ENCODE results near the gene AFF3. TPM values are rescaled to one million over a fixed set of nuclear protein-coding genes. Genes with fewer than 3 reads are reported as not detected.

Gene AFF3
- total and polyA plus RNA-seq, 2 of the 13 experiments (the other 11 are each of a cell fraction or from before 2014, with no cell fraction given), result not detected

- no peak for TF ChIP-seq ZNF574 (CRISPR knock-in tag; IDR thresholded peaks at IDR 0.05)
- TF ChIP-seq SKI (IDR thresholded peaks at IDR 0.05; ENCODE audit: partially characterized antibody), result peak; percentile 78
- no peak for TF ChIP-seq NR3C1 (CRISPR knock-in tag; IDR thresholded peaks at IDR 0.05)
- TF ChIP-seq, protein P1, sequence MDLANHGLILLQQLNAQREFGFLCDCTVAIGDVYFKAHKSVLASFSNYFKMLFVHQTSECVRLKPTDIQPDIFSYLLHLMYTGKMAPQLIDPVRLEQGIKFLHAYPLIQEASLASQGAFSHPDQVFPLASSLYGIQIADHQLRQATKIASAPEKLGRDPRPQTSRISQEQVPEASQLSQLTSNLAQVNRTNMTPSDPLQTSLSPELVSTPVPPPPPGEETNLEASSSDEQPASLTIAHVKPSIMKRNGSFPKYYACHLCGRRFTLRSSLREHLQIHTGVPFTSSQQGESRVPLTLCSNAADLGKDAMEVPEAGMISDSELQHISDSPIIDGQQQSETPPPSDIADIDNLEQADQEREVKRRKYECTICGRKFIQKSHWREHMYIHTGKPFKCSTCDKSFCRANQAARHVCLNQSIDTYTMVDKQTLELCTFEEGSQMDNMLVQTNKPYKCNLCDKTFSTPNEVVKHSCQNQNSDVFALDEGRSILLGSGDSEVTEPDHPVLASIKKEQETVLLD (CRISPR knock-in tag; IDR thresholded peaks at IDR 0.05; ENCODE audit: low read depth), result 0 out of 2 replicates have a peak, but pooled peaks have one; percentile 34
- TF ChIP-seq PPARG (CRISPR knock-in tag; conservative IDR thresholded peaks at IDR 0.05), result peak; percentile 83
- TF ChIP-seq, protein P2, sequence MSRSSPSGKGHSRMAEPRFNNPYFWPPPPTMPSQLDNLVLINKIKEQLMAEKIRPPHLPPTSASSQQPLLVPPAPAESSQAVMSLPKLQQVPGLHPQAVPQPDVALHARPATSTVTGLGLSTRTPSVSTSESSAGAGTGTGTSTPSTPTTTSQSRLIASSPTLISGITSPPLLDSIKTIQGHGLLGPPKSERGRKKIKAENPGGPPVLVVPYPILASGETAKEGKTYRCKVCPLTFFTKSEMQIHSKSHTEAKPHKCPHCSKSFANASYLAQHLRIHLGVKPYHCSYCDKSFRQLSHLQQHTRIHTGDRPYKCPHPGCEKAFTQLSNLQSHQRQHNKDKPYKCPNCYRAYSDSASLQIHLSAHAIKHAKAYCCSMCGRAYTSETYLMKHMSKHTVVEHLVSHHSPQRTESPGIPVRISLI (CRISPR knock-in tag; IDR thresholded peaks at IDR 0.05; ENCODE audit: borderline replicate concordance), result peak; percentile 98
- TF ChIP-seq ZNF878 (CRISPR knock-in tag; IDR thresholded peaks at IDR 0.05), result 0 out of 2 replicates have a peak, but pooled peaks have one; percentile 70
- TF ChIP-seq RNF2 (conservative IDR thresholded peaks at IDR 0.05; ENCODE audit: low read depth), result peak; percentile 84
- no peak for TF ChIP-seq ZNF766 (CRISPR knock-in tag; IDR thresholded peaks at IDR 0.05; ENCODE audit: borderline replicate concordance)
- TF ChIP-seq, protein P3, sequence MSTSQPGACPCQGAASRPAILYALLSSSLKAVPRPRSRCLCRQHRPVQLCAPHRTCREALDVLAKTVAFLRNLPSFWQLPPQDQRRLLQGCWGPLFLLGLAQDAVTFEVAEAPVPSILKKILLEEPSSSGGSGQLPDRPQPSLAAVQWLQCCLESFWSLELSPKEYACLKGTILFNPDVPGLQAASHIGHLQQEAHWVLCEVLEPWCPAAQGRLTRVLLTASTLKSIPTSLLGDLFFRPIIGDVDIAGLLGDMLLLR (CRISPR knock-in tag; IDR thresholded peaks at IDR 0.05), result no peak
- TF ChIP-seq ZFP37 (CRISPR knock-in tag; IDR thresholded peaks at IDR 0.05; ENCODE audit: borderline replicate concordance), result no peak
- TF ChIP-seq KLF9 (CRISPR knock-in tag; IDR thresholded peaks at IDR 0.05; ENCODE audit: low read depth), result no peak
- TF ChIP-seq MBD4 (IDR thresholded peaks at IDR 0.05; ENCODE audit: borderline replicate concordance, low read length), result peak; percentile 98; the same call in 1 of the 2 replicates
- peak; percentile 87 for TF ChIP-seq RARA (CRISPR knock-in tag; IDR thresholded peaks at IDR 0.05)
- no peak; the same call in 1 of the 2 replicates for TF ChIP-seq CBX2 (IDR thresholded peaks at IDR 0.05; ENCODE audit: low read depth, low read length)
- 0 out of 2 replicates have a peak, but pooled peaks have one; percentile 30 for TF ChIP-seq CBX2 (CRISPR knock-in tag; IDR thresholded peaks at IDR 0.05; ENCODE audit: low read depth)
- TF ChIP-seq FOXJ3 (CRISPR knock-in tag; IDR thresholded peaks at IDR 0.05; ENCODE audit: borderline replicate concordance), result peak; percentile 98; the same call in 1 of the 2 replicates
- no peak for TF ChIP-seq ARNT (IDR thresholded peaks at IDR 0.05)
- peak; percentile 100 for TF ChIP-seq TFAP4 (IDR thresholded peaks at IDR 0.05; ENCODE audit: borderline replicate concordance, low read depth)
- peak; percentile 56; the same call in 1 of the 2 replicates for TF ChIP-seq ZNF7 (CRISPR knock-in tag; IDR thresholded peaks at IDR 0.05)
- no peak for TF ChIP-seq SAFB2 (CRISPR knock-in tag; IDR thresholded peaks at IDR 0.05; ENCODE audit: borderline replicate concordance, low read depth)
- TF ChIP-seq MIXL1 (CRISPR knock-in tag; IDR thresholded peaks at IDR 0.05), result peak; percentile 76; the same call in 1 of the 2 replicates
- TF ChIP-seq EHMT2 (IDR thresholded peaks at IDR 0.05; ENCODE audit: borderline replicate concordance, low read depth, low read length), result no peak
These were observed 74.6 kb downstream of the AFF3 start (continued) for GRCh38 chr2:100067784-100068183.

All from HepG2 (cell line).